ENCODE measurements around the gene ZMYM5.

DNA sequence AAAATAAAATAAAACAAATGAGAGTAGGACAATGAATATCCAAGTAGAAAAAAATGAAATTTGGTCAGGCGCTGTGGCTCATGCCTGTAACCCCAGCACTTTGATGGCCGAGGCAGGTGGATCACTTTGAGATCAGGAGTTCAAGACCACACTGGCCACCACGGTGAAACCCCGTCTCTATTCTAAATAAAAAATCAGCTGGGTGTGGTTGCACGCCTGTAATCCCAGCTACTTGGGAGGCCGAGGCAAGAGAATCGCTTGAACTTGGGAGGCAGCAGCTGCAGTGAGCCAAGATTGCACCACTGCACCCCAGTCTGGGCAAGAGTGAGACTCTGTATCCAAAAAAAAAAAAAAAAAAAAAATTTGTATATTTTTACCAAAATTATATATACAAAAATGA lies 18.2 kb upstream of the ZMYM5 start:
- TF ChIP-seq, protein P1, sequence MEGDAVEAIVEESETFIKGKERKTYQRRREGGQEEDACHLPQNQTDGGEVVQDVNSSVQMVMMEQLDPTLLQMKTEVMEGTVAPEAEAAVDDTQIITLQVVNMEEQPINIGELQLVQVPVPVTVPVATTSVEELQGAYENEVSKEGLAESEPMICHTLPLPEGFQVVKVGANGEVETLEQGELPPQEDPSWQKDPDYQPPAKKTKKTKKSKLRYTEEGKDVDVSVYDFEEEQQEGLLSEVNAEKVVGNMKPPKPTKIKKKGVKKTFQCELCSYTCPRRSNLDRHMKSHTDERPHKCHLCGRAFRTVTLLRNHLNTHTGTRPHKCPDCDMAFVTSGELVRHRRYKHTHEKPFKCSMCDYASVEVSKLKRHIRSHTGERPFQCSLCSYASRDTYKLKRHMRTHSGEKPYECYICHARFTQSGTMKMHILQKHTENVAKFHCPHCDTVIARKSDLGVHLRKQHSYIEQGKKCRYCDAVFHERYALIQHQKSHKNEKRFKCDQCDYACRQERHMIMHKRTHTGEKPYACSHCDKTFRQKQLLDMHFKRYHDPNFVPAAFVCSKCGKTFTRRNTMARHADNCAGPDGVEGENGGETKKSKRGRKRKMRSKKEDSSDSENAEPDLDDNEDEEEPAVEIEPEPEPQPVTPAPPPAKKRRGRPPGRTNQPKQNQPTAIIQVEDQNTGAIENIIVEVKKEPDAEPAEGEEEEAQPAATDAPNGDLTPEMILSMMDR (IDR thresholded peaks at IDR 0.05), result no peak
- no peak for TF ChIP-seq POLR2A (IDR thresholded peaks at IDR 0.05)
- TF ChIP-seq POLR2AphosphoS5 (IDR thresholded peaks at IDR 0.05), result no peak

All from breast epithelium (tissue), 3 donors.